A549 (cell line): ENCODE measurements around the gene ZNF615. TPM values are rescaled to one million over a fixed set of nuclear protein-coding genes. Genes with fewer than 3 reads are reported as not detected.
"Not testable (repeated sequence)": the region's sequence is repeated elsewhere in the genome, so short reads cannot be mapped to it uniquely, and the experiment has no call there.

Experiments
- ATAC-seq, 2 experiments: fragments of 200-7000 bp in 1 of 2; fragments of >200 bp in 1 of 2; cut with Nextera tagmentation in 1 of 2; cut with Tn5 transposase in 1 of 2; 3 replicates each; pipeline versions ENCODE4 v1.8.0 to v1.9.1; 2018 to 2020; ENCODE audit warnings: mild to moderate bottlenecking in 1 of 2, moderate library complexity in 1 of 2
- CTCF ChIA-PET: fragments of 300-600 bp; sonication (Branson Sonifier 250); formaldehyde crosslinking; extraction: SDS; loops from one replicate; lab custom pipeline; 2021; ENCODE audit warnings: antibody characterized with exemption, inconsistent platforms; lab: Yijun Ruan, JAX
- POLR2A ChIA-PET: fragments of 350-600 bp; formaldehyde crosslinking; extraction: SDS; loops from one replicate; lab custom pipeline; 2021; ENCODE audit warnings: antibody characterized with exemption, inconsistent platforms; lab: Yijun Ruan, JAX
- DNase-seq, 2 experiments: peaks; one replicate each; pipeline versions ENCODE4 v3.0.0 to v3.0.0-alpha.2; 2011 to 2016; ENCODE audit warnings: low read depth in 1 of 2, low spot score in 1 of 2
- FAIRE-seq: peaks from 2 replicates; lab custom pipeline; 2011; peaks lifted over from hg19 to GRCh38; lab: Jason Lieb, UNC
- H3K27ac ChIP-seq, 2 experiments: fragments of >200 bp; sonication (Bioruptor Twin); formaldehyde crosslinking; 3 replicates each; pipeline ENCODE4 v1.5.1; 2016 to 2017
- H3K4me1 ChIP-seq: fragments of >200 bp; sonication (Bioruptor Twin); formaldehyde crosslinking; 3 replicates; pipeline ENCODE4 v1.6.1; 2016
- H3K4me2 ChIP-seq: fragments of >200 bp; sonication (Bioruptor Twin); formaldehyde crosslinking; 3 replicates; pipeline ENCODE4 v1.6.1; 2016
- H3K4me3 ChIP-seq: fragments of >200 bp; sonication (Bioruptor Twin); formaldehyde crosslinking; 3 replicates; pipeline ENCODE4 v1.5.1; 2016
- H3K9me3 ChIP-seq: fragments of >200 bp; sonication (Bioruptor Twin); formaldehyde crosslinking; 3 replicates; pipeline ENCODE4 v1.6.1; 2016
- BHLHE40 ChIP-seq: IDR thresholded peaks from 2 replicates; pipeline ENCODE4 v1.6.1; 2012; ENCODE audit warnings: low read depth, low read length, inconsistent platforms
- CBX2 ChIP-seq: fragments of 200-600 bp; sonication (generic); IDR thresholded peaks from 2 replicates; pipeline ENCODE4 v1.6.1; 2016; ENCODE audit warnings: low read depth, mild to moderate bottlenecking, borderline replicate concordance
- CBX8 ChIP-seq: fragments of 200-600 bp; sonication (generic); IDR thresholded peaks from 2 replicates; pipeline ENCODE4 v1.6.1; 2016
- CHD2 ChIP-seq: fragments of 150-350 bp; IDR thresholded peaks from 2 replicates; pipeline ENCODE4 v1.6.1; 2014; ENCODE audit warnings: low read length; ENCODE audit not compliant: partially characterized antibody
- EHF ChIP-seq: fragments of 250-450 bp; sonication (Bioruptor Pico); IDR thresholded peaks from 2 replicates; pipeline ENCODE4 v1.5.0; 2020; ENCODE audit warnings: mild to moderate bottlenecking
- EHMT2 ChIP-seq: fragments of 200-600 bp; sonication (generic); IDR thresholded peaks from 2 replicates; pipeline ENCODE4 v1.6.1; 2016; ENCODE audit warnings: antibody characterized with exemption, low read depth, mild to moderate bottlenecking, moderate library complexity
- ESRRA ChIP-seq: fragments of 150-350 bp; IDR thresholded peaks from 2 replicates; pipeline ENCODE4 v1.6.1; 2014; ENCODE audit warnings: mild to moderate bottlenecking, low read length, borderline replicate concordance
- GATA3 ChIP-seq: IDR thresholded peaks from 2 replicates; pipeline ENCODE4 v1.6.1; 2012; ENCODE audit warnings: borderline replicate concordance
- HEYL ChIP-seq: fragments of 250-450 bp; sonication (Bioruptor Pico); IDR thresholded peaks from 2 replicates; pipeline ENCODE4 v1.8.0; 2021; ENCODE audit warnings: mild to moderate bottlenecking, moderate library complexity
- JUN ChIP-seq, 2 experiments: fragments of >200 bp; sonication (Bioruptor Twin); formaldehyde crosslinking; IDR thresholded peaks; 2 replicates in 1 of 2; 3 replicates in 1 of 2; pipeline ENCODE4 v1.6.1; 2016 to 2017
- JUNB ChIP-seq: fragments of >200 bp; sonication (Bioruptor Twin); formaldehyde crosslinking; IDR thresholded peaks from 2 replicates; pipeline ENCODE4 v1.6.1; 2016
- KDM5A ChIP-seq: fragments of 200-600 bp; sonication (generic); IDR thresholded peaks from 2 replicates; pipeline ENCODE4 v1.6.1; 2016; ENCODE audit warnings: antibody characterized with exemption, mild to moderate bottlenecking
- MAFK ChIP-seq: fragments of 450-650 bp; IDR thresholded peaks from 2 replicates; pipeline ENCODE4 v1.6.1; 2014; ENCODE audit not compliant: partially characterized antibody
- MAZ ChIP-seq: fragments of 150-350 bp; IDR thresholded peaks from 2 replicates; pipeline ENCODE4 v1.6.1; 2014; ENCODE audit warnings: antibody characterized with exemption, low read depth, low read length, borderline replicate concordance
- MYC ChIP-seq: IDR thresholded peaks from 2 replicates; pipeline ENCODE4 v1.6.1; 2012; ENCODE audit warnings: mild to moderate bottlenecking, inconsistent platforms, low read length, improper control_type of control experiment, borderline replicate concordance
- NFE2L2 ChIP-seq: fragments of 150-350 bp; conservative IDR thresholded peaks from 2 replicates; pipeline ENCODE4 v1.6.1; 2014; ENCODE audit warnings: low read length
- POLR2A ChIP-seq: IDR thresholded peaks from 2 replicates; pipeline ENCODE4 v1.6.1; 2012; ENCODE audit warnings: mild to moderate bottlenecking, low read length
- RAD21 ChIP-seq, 2 experiments: fragments of >200 bp in 1 of 2; sonication (Bioruptor Twin) in 1 of 2; formaldehyde crosslinking in 1 of 2; IDR thresholded peaks in 1 of 2; conservative IDR thresholded peaks in 1 of 2; 2 replicates in 1 of 2; 3 replicates in 1 of 2; pipeline ENCODE4 v1.6.1; 2012 to 2018; ENCODE audit warnings: inconsistent platforms in 1 of 2
- RFX5 ChIP-seq: fragments of 450-650 bp; IDR thresholded peaks from 2 replicates; pipeline ENCODE4 v1.7.1; 2014; ENCODE audit warnings: antibody characterized with exemption, mild to moderate bottlenecking, moderate library complexity
- ZFP36 ChIP-seq: fragments of 450-650 bp; IDR thresholded peaks from 2 replicates; pipeline ENCODE4 v1.6.1; 2014; ENCODE audit warnings: borderline replicate concordance; ENCODE audit not compliant: partially characterized antibody
- WGBS: methylation state at CpG from one replicate; pipeline ENCODE4 v1.1.6; 2017; ENCODE audit errors: missing lambda C conversion rate; 5-methylcytosine and 5-hydroxymethylcytosine counted together
- polyA plus RNA-seq, 4 experiments: library from polyadenylated mRNA; depleted of rRNA in 3 of 4; stranded (reverse); fragments of >200 nt; fragmentation: RNase III in 1 of 4; extraction: RNeasy Plus Mini Kit Qiagen cat#74134 plus additional on column Dnase treatment in 1 of 4; gene quantifications; 2 replicates in 3 of 4; 3 replicates in 1 of 4; pipeline ENCODE4 v1.2.3, GENCODE V29; 2011 to 2017
- TF ChIP-seq, protein P1 (sequence below): fragments of >200 bp; sonication (Bioruptor Twin); formaldehyde crosslinking; IDR thresholded peaks from 2 replicates; pipeline ENCODE4 v1.6.1; 2016
- TF ChIP-seq, protein P2 (sequence below): fragments of 200-600 bp; sonication (generic); IDR thresholded peaks from 2 replicates; pipeline ENCODE4 v1.6.1; 2016; ENCODE audit warnings: antibody characterized with exemption, mild to moderate bottlenecking, moderate library complexity
- TF ChIP-seq, protein P3 (sequence below): fragments of 250-450 bp; sonication (Bioruptor Pico); IDR thresholded peaks from 2 replicates; pipeline ENCODE4 v1.5.0; 2021; ENCODE audit warnings: mild to moderate bottlenecking, moderate library complexity, borderline replicate concordance
- TF ChIP-seq, protein P4 (sequence below): fragments of >200 bp; sonication (Bioruptor Twin); formaldehyde crosslinking; IDR thresholded peaks from 3 replicates; pipeline ENCODE4 v1.5.1; 2016
- TF ChIP-seq, protein P5 (sequence below): IDR thresholded peaks from 2 replicates; pipeline ENCODE4 v1.6.1; 2012
- TF ChIP-seq, protein P6 (sequence below): fragments of >200 bp; sonication (Bioruptor Twin); formaldehyde crosslinking; IDR thresholded peaks from 3 replicates; pipeline ENCODE4 v1.6.1; 2016

ZNF615 gene
- polyA plus RNA-seq, 2 of the 4 experiments (the other 2 are of a cell fraction) = 7.5 to 9.4 TPM

DNA sequence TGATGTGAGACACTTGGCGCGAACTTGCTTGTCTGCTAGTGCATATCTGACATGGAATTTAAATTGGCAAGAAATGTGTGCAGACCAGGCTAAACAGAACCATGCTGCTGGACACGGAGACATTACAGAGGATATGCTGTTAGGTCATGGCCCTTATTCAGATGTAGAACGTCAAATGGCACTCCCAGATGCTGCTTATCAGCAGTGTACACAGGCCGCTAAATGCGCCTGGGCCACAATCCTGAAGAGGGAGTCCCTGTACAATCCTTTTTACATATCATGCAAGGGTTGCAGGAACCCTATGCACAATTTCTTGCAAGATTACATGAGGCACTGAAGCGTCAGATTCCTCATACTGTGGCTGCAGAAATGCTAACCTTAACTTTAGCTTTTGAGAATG, 30.7 kb downstream of the ZNF615 start:
- FAIRE-seq (no peak), ATAC-seq (no peak), DNase-seq (no peak)
- CTCF ChIA-PET = no interaction called here
- POLR2A ChIA-PET = no interaction called here
- Histone ChIP-seq H3K4me1 (no peaks in the 10 kb centered on the region), H3K4me2 (no peak overlapping the region), H3K27ac (no peak overlapping the region), H3K9me3 (peaks cover 95% of the 10 kb centered on the region), H3K4me3 (no peak overlapping the region)
- WGBS = 79% methylated on average over 7 of the region's 7 CpGs
- no peak for TF ChIP-seq EHF
- no peak for TF ChIP-seq JUN (IDR thresholded peaks at IDR 0.05)
- TF ChIP-seq, protein P1, sequence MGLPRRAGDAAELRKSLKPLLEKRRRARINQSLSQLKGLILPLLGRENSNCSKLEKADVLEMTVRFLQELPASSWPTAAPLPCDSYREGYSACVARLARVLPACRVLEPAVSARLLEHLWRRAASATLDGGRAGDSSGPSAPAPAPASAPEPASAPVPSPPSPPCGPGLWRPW = no peak
- TF ChIP-seq MAZ = no peak
- no peak for TF ChIP-seq EHMT2
- no peak for TF ChIP-seq JUNB
- TF ChIP-seq POLR2A = no peak
- TF ChIP-seq GATA3 = no peak

DNA sequence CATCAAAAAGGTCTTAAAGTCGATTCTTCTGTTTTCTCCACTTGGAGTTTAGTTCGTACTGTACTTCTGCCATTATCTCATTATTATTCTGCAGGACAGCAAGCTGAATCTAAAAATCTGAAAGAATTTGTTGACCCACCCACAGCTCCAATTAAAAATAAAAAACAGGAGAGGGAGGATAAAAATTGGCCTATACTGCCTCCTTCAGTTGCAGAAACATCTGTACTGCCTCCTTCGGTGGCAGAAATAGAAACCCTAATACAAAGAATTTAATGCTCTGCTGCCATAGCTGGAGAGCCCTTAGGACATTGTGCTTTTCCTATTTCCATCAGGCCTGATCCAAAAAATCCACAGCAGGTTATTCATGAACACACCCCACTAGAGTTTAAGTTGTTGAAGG, 31.2 kb downstream of the ZNF615 start:
- ChIA-PET POLR2A (no interaction called here), CTCF (no interaction called here)
- Histone ChIP-seq H3K4me3 (no peak overlapping the region), H3K4me1 (no peaks in the 10 kb centered on the region), H3K27ac (no peak overlapping the region), H3K4me2 (no peak overlapping the region), H3K9me3 (peaks cover 96% of the 10 kb centered on the region)
- WGBS = 65% methylated on average over 3 of the region's 3 CpGs
- ATAC-seq = no peak
- no peak for DNase-seq
- TF ChIP-seq MYC = no peak
- no peak for TF ChIP-seq MAFK
- TF ChIP-seq, protein P2, sequence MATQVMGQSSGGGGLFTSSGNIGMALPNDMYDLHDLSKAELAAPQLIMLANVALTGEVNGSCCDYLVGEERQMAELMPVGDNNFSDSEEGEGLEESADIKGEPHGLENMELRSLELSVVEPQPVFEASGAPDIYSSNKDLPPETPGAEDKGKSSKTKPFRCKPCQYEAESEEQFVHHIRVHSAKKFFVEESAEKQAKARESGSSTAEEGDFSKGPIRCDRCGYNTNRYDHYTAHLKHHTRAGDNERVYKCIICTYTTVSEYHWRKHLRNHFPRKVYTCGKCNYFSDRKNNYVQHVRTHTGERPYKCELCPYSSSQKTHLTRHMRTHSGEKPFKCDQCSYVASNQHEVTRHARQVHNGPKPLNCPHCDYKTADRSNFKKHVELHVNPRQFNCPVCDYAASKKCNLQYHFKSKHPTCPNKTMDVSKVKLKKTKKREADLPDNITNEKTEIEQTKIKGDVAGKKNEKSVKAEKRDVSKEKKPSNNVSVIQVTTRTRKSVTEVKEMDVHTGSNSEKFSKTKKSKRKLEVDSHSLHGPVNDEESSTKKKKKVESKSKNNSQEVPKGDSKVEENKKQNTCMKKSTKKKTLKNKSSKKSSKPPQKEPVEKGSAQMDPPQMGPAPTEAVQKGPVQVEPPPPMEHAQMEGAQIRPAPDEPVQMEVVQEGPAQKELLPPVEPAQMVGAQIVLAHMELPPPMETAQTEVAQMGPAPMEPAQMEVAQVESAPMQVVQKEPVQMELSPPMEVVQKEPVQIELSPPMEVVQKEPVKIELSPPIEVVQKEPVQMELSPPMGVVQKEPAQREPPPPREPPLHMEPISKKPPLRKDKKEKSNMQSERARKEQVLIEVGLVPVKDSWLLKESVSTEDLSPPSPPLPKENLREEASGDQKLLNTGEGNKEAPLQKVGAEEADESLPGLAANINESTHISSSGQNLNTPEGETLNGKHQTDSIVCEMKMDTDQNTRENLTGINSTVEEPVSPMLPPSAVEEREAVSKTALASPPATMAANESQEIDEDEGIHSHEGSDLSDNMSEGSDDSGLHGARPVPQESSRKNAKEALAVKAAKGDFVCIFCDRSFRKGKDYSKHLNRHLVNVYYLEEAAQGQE = no peak
- no peak for TF ChIP-seq RFX5
- no peak for TF ChIP-seq BHLHE40
- no peak for TF ChIP-seq RAD21 (conservative IDR thresholded peaks at IDR 0.05 in 1 of 2, IDR thresholded peaks at IDR 0.05 in 1 of 2)
- TF ChIP-seq KDM5A = no peak
- TF ChIP-seq, protein P3, sequence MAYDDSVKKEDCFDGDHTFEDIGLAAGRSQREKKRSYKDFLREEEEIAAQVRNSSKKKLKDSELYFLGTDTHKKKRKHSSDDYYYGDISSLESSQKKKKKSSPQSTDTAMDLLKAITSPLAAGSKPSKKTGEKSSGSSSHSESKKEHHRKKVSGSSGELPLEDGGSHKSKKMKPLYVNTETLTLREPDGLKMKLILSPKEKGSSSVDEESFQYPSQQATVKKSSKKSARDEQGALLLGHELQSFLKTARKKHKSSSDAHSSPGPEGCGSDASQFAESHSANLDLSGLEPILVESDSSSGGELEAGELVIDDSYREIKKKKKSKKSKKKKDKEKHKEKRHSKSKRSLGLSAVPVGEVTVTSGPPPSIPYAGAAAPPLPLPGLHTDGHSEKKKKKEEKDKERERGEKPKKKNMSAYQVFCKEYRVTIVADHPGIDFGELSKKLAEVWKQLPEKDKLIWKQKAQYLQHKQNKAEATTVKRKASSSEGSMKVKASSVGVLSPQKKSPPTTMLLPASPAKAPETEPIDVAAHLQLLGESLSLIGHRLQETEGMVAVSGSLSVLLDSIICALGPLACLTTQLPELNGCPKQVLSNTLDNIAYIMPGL = no peak
- no peak for TF ChIP-seq CHD2
- TF ChIP-seq, protein P4, sequence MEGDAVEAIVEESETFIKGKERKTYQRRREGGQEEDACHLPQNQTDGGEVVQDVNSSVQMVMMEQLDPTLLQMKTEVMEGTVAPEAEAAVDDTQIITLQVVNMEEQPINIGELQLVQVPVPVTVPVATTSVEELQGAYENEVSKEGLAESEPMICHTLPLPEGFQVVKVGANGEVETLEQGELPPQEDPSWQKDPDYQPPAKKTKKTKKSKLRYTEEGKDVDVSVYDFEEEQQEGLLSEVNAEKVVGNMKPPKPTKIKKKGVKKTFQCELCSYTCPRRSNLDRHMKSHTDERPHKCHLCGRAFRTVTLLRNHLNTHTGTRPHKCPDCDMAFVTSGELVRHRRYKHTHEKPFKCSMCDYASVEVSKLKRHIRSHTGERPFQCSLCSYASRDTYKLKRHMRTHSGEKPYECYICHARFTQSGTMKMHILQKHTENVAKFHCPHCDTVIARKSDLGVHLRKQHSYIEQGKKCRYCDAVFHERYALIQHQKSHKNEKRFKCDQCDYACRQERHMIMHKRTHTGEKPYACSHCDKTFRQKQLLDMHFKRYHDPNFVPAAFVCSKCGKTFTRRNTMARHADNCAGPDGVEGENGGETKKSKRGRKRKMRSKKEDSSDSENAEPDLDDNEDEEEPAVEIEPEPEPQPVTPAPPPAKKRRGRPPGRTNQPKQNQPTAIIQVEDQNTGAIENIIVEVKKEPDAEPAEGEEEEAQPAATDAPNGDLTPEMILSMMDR = no peak
- TF ChIP-seq CBX2 = no peak
- TF ChIP-seq ESRRA = no peak
- TF ChIP-seq HEYL = no peak
- TF ChIP-seq ZFP36 = no peak
- TF ChIP-seq, protein P5, sequence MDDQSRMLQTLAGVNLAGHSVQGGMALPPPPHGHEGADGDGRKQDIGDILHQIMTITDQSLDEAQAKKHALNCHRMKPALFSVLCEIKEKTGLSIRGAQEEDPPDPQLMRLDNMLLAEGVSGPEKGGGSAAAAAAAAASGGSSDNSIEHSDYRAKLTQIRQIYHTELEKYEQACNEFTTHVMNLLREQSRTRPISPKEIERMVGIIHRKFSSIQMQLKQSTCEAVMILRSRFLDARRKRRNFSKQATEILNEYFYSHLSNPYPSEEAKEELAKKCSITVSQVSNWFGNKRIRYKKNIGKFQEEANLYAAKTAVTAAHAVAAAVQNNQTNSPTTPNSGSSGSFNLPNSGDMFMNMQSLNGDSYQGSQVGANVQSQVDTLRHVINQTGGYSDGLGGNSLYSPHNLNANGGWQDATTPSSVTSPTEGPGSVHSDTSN = no peak
- no peak for TF ChIP-seq CBX8
- TF ChIP-seq, protein P6, sequence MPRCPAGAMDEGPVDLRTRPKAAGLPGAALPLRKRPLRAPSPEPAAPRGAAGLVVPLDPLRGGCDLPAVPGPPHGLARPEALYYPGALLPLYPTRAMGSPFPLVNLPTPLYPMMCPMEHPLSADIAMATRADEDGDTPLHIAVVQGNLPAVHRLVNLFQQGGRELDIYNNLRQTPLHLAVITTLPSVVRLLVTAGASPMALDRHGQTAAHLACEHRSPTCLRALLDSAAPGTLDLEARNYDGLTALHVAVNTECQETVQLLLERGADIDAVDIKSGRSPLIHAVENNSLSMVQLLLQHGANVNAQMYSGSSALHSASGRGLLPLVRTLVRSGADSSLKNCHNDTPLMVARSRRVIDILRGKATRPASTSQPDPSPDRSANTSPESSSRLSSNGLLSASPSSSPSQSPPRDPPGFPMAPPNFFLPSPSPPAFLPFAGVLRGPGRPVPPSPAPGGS = no peak
- no peak for TF ChIP-seq NFE2L2
- no peak for FAIRE-seq

DNA sequence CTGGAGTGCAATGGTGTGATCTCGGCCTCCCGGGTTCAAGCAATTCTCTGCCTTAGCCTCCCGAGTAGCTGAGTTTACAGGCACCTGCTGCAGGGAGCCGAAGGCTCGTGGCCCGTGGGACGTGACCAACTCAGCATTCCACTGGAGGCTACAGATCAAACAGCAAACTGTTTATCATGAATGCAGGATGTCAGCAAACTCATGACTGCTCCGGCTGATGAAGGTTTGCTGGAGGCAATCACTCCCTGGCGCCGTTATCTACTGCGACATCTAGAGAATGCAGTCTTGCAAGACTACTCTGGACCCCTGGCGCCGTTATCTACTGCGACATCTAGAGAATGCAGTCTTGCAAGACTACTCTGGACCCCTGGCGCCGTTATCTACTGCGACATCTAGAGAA, 32.2 kb downstream of the ZNF615 start:
- H3K4me2 ChIP-seq, H3K4me3 ChIP-seq, CTCF ChIA-PET, DNase-seq, POLR2A ChIA-PET, FAIRE-seq, H3K4me1 ChIP-seq, H3K27ac ChIP-seq, ATAC-seq: not testable (repeated sequence)
- 83% methylated on average over 17 of the region's 17 CpGs for WGBS
- H3K9me3 ChIP-seq = peaks cover 96% of the 10 kb centered on the region
